Measurements from ENCODE around the gene EXOC3L2.
"Not testable (repeated sequence)": the region's sequence is repeated elsewhere in the genome, so short reads cannot be mapped to it uniquely, and the experiment has no call there.

Gene EXOC3L2

DNA sequence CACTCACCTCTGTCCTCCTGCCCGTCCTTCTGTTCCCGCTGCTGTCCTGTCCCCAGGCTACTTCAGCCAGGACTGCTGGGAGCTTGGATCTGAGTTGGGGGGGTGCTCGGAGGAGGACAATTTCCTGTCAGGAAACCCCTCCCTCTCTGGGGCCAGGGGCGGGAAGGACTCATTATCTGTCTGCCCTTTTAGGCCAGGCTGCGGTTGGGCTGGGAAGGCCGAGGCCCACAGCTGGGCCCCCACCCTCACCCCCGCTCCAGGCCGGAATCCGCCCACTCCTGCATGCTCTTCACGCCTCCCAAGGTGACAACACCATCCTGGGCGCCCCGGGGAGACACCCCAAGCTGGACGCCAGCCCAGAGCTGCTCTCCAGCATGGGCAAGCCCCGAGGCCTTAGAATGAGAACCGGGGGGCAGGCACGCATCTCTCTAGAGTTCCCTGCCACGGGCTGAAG, at the start of gene EXOC3L2:
EXOC3L2 (minus strand) TSS at position 74 of the 454 bp plus-strand sequence. CDS start 6,362 bp downstream, outside the sequence.
- no peak for DNase-seq

DNA sequence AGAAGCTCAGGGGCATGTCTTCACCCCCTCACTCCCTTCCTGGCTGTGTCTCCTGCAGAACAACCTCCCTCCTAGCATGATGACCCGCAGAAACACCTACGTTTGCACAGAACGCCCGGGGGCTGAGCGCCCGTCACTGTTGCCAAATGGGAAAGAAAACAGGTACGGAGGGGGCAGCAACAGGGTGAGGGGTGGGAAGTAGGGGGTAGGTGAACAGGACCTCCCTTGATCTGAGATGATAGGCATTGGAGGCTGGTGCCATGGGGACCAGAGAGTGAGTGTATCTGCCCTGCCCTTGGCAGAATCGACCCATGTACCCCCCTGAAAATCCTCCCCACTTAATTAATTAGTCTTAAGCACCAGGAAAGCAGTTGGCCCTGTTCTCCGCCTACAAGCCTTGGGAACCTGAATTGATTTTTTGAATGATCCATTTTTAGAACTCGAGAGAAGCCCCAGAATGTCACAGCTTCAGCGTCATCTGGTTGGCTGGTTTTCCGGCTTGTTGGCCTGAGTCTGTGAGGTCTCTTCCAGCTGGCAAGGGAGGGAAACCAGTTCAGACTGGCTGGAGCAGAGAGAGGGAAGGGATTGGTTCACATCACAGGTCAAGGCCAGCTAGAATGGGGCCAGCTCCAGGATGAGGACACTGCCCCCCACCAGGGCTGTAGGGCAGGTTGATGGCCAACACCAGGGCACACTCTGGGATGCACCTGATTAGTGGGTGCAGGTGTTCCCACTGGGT, 49.3 kb upstream of the EXOC3L2 start:
- DNase-seq: no peak

DNA sequence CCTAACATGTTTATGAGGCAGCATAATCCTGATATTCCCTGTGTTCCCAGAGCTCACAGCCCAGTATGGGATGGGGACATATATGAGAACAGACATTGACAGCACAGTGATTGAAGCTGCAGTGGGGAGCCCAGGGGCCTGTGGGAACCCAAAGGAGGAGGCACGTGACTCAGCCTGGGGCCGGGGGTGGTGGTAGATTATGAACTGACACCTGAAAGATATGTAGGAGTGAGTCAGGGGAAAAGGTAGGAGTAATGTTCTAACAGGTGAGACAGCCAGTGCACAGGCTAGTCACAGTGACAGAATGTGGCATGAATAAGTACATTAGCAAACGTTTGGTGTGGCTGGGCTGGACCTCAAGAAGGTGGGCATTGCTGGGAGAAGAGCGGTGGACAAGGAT, 48.5 kb upstream of the EXOC3L2 start:
- DNase-seq: peak; percentile 40

DNA sequence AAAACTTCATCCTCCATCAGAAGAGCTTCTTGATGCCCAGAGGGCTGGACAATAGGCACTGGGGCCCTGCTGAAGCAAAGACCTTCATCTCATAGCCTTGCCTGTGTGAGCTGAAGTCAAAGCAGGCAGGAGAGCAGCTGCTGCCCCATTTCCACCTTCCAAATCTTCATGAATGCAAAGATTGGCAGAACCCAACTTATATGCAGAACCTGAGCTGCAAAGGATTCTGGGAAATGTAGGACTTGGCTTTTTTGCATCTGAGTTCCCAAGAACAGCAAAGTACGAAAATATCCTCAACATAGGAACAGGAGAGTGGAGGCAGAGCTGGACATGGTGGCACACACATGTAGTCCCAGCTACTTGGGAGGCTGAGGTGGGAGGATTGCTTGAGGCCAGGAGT, 46.6 kb upstream of the EXOC3L2 start:
- no peak for DNase-seq

DNA sequence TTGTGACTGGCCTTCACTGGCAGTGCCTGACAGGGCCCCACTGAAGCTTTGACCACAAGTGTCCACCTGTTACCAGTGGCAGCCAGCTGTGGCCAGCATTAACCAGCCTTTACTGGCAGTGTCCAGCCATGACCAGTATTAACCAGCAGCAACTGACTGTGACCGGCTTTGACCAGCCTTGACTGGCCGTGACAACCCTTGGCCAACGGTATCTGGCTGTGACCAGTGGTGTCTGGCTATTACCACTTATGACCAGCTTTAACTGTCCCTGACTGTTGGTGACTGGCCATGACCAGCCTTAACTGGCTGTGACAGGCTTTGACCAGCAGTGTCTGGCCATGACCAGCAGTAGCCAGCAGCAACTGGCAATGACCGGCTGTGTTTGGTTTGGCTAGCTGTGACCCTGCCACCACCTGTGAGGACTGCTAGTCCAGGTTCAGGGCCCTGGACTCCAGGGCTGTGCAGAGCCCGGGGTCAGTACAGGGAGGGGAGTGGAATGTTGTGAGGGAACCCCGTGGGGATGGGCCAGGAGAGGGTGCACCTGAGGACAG, 45.2 kb upstream of the EXOC3L2 start:
- no peak for DNase-seq

DNA sequence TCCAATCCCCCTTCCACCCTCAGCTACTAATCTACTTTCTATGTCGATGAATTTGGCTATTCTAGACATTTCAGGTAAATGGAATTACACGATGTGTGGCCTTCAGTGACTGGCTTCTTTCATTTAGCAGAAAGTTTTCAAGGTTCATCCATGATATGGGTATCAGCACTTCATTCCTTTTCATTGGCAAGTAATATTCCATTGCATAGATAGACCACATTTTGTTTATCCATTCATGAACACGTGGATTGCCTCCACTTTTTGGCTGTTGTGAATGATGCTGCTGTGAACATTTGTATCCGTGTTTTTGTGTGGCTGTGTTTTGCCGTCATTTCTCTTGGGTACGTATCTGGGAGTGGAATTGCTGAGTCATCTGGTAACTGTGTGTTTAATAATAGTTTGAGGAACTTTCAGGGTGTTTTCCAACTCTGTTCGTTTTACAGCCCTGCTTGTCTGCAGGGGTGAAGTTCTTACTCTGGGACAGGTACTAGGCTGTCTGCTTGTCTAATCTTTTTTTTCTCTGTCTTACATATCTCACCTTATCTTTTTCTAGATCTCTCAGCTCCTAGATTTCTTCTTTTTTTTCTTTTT, 38.3 kb upstream of the EXOC3L2 start:
- DNase-seq: no peak

DNA sequence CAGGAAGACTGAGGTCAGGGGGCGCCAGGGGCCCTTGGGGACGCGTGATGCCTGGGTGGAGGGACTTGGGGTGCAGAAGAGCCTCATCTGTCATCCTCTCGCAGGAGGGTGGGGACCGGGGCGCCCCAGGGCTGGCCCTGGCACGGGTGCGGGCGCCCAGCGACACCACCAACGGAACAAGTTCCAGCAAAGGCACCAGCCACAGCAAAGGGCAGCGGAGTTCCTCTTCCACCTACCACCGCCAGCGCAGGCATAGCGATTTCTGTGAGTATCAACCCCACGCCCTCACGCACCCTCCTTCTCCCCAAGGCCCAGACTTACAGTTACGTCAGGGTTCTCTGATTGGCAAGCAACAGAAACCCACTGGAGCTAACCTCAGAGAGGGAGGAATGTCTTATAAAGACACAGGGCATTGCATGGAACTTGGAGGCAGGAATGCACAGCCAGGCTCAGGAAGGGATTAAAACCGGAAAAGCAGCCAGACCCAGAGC, 35.3 kb upstream of the EXOC3L2 start:
- DNase-seq: no peak

DNA sequence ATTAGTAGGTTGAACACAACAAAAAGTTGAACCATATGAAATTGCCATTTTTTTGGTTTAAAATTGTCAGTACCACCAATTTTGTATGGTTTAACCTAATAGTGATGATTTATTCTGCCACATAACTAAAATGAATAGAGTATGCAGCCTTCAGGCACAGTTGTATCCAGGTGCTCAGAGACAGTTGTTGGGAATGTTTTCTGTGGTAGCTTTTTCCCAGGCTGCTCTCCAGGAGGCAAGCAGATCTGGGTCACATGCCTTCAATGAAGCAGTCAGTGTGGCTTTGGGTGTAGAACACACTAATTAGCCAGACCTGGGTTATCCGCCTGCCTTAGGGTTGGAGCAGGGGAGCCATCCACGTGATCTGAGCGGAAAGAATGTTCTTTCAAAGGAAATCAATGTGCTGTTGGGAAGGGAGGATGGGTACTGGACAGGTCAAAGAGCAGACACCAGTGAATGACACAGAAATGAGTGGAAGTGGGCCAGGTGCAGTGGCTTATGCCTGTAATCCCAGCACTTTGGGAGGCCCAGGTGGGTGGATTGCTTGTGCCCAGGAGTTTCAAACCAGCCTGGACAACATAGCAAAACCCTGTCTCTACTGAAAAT, 34.5 kb upstream of the EXOC3L2 start:
- DNase-seq: no peak

DNA sequence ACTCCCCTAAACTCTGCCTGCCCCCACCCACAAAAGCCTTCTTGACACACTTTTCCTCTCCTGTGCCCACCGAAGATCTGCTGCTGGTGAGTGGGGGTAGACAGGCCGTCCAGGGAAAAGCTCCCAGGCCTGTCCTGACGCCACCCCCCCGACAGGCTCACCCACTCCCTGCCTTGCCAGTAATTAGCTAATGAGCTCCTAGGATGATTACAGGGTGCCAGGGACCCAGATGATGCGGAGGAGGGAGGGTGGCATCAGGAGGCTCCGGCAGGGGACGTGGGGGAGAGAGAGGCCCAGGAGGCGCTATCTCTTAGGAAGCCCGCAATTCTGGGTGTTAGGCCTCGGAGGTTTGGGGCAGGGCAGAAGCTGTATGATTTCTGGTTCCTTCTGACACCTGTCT, 32.9 kb upstream of the EXOC3L2 start:
- no peak for DNase-seq

DNA sequence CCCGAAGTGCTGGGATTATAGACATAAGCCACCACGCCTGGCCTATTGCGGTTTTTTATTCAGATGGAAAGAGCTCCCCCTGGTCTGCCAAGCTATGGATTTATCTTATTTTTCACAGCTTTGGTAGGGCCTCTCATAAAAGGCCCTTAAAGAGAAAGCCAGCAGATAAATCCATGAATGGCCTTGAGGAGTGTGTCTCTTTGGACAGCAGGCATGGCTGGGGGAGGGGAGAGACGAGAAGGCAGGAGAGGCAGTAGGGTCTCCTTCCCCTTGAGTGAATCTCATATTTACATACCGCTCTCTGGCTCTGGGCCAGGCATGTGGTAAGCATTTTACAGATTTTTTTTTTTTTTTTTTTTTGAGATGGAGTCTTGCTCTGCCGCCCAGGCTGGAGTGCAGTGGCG, 31.1 kb upstream of the EXOC3L2 start:
- no peak for DNase-seq

DNA sequence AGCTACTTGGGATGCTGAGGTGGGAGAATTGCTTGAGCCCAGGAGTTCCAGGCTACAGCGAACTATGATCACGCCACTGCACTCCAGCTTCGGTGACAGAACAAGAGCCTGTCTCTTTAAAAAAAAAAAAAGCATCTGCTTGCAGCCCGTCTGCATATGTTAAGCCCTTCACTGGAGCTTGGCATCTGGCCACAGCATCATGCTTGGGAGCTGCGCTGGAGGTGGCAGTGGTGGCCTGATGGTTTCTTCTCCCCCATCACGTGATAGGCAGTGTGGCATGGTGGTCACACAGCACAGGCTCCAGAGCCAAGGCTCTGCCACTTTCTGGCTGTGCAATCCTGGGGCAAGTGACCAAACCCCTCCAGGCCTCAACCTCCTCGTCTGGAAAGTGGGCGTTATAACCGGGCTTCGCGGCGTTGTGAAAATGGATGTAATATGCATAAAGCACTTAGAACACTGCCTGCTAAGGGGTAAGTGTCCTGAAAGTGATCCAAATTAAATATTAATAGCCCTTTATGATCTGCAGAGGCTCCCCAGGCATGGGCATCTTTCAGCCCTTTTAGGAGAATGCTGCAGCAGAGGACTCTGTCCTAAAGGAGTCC, 30.3 kb upstream of the EXOC3L2 start:
- no peak for DNase-seq

DNA sequence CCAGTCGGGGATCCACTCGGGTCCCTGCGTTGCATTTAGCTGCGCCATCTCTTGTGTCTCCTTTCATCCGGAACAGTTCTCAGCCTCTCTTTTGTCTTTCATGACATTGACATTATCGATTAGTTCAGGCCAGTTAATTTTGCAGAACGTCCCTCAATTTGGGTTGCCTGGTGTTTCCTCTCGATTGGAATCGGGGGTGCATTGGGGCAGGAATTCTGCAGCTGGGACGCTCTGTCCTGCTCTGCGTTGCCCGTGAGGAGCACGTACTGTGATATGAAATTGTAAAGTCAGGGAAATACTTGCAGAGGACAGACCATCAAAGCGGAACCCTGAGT, 28.3 kb upstream of the EXOC3L2 start:
- DNase-seq: no peak

DNA sequence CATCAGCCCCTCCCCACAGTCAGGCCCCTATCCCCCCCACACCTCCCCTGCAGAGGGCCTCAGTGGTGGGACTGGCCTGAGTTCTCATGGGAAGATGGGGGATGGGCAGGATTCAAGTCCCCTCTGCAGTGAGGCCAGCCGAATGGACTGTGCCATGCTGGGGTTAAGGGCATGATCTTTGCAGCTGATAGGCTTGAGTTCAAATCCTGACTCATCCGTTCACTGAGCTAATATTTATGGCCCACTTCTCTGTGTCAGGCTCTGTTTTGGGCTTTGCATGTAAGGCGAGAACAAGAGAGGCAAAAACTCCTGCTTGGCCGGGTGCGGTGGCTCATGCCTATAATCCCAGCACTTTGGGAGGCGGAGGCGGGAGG, 26.5 kb upstream of the EXOC3L2 start:
- DNase-seq: no peak

DNA sequence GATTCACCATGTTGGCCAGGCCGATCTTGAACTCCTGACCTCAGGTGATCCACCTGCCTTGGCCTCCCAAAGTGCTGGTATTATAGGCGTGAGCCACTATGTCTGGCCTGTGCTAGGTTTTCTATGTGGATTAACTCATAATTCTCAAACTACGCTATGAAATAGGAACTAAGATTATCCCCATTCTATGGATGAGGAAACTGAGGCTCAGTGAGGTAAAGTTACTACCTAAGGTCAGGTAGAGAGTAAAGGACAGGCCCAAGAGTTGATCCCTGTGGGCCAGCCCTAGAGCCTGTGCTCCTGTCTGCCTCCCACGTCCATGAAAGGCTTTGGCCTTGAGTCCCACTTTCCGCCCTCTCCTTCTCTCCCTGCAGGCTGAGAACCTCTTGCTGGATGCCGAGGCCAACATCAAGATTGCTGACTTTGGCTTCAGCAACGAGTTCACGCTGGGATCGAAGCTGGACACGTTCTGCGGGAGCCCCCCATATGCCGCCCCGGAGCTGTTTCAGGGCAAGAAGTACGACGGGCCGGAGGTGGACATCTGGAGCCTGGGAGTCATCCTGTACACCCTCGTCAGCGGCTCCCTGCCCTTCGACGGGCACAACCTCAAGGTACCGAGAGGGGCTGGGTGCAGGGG, 26.0 kb upstream of the EXOC3L2 start:
- DNase-seq: no peak

DNA sequence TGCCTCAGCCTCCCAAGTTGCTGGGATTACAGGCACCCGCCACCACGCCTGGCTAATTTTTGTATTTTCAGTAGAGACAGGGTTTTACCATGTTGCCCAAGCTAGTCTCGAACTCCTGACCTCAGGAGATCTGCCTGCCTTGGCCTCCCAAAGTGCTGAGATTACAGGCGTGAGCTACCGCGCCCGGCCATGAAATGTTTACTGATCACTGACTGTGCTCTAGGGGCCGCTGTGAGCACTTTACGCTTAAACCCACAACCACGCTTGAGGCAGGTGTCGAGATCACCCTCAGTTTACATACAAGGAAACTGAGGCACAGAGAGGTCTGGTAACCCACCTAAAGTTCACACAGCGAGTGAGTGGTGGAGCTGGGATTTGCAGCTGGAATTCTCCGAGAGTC, 24.7 kb upstream of the EXOC3L2 start:
- not testable (repeated sequence) for DNase-seq

DNA sequence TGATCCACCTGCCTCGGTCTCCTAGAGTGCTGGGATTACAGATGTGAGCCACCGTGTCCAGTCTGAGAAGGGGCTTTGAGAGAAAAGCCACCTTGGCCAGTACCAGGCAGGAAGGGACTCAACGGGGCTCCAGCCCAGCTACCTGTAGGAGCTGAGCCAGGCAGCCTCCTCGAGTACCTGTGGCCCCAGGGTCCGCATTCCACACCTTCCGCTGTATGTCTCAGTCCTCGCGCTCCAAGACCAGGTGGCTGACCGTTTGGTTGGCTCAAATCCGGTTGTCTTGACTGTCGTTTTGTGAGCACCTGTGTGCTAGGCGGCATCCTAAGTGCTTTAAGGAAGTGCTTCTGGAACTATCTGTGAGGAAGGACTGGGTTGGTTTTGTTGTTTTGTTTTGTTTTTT, 22.1 kb upstream of the EXOC3L2 start:
- no peak for DNase-seq

DNA sequence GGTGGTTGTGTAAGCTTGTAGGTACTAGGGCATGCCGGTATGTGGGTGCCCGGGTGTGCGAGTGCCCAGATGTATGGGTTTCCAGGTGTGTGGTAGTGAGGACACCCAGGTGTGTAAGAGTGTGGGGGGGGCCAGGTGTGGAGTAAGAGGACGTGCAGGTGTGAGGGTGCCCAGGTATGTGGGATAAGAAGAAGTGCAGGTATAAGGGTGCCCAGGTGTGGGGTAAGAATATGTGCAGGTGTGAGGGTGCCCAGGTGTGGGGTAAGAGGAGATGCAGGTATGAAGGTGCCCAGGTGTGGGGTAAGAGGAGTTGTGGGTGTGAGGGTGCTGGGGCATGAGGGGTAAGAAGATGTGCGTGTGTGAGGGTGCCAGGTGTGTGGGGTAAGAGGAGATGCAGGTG, 20.2 kb upstream of the EXOC3L2 start:
- DNase-seq: no peak

DNA sequence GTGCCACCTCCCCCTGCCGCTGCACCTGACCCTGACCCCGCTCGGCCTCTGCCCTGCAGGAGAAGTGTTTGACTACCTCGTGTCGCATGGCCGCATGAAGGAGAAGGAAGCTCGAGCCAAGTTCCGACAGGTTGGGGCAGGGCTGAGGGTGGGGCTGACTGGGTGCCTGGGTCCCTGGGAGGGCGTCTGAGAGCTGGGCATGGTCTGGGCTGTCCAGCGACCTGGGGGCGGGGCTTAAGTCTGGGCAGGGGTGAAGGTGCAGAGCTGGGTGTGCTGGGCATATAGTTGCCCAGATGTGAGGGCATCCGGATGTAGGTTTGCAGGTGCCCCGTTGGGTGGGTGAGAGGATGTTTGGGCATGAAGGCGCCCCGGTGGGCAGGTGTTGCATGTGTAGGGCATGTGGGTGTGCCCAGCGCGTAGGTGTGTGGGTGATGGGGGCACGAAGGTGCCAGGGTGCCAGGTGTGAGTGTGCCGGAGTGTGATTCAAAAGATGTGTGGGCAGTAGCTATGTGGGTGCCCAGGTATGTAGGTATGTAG, 19.6 kb upstream of the EXOC3L2 start:
- no peak for DNase-seq

DNA sequence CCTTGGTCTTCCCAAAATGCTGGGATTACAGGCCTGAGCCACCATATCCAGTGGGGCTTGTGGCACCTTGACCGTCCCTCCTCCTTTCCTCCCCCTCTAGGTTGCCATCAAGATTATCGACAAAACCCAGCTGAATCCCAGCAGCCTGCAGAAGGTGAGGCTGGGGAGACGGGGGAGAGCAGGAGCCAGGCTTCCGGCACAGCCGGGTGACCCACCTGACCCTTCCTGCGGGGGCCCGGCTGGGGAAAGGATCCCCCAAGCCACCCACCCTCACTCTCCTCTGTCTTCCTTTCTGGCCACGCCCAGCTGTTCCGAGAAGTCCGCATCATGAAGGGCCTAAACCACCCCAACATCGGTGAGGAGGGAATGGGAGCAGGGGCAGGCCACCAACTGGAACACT, 17.8 kb upstream of the EXOC3L2 start:
- DNase-seq: no peak

DNA sequence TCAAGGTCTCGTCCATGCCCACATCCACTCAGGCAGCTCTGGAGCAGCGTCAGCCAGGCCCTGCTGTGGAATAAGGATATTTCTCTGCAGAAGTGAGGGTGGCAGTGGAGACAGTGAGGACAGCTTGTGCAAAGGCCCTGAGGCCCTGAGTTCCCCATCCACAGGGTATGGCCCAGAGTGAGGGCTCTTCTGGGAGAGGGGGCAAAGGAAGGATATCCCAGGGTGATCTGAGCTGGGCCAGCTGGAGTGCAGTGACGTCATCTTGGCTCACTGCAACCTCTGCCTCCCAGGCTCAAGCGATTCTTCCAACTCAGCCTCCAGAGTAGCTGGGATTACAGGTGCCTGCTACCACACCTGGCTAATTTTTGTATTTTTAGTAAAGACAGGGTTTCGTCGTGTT, 17.4 kb upstream of the EXOC3L2 start:
- no peak for DNase-seq

DNA sequence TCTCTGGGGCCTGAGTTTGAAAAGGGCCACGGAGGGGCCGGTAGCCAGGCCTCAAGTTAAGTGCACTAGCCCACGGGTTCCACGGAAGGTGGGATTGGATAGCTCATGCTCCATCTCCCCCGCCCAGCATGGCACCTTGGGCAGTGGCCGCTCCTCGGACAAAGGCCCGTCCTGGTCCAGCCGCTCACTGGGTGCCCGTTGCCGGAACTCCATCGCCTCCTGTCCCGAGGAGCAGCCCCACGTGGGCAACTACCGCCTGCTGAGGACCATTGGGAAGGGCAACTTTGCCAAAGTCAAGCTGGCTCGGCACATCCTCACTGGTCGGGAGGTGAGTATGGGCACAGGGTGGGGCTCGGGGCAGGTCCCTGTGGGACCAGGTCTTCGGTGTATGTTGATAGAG, 13.7 kb upstream of the EXOC3L2 start:
- no peak for DNase-seq

DNA sequence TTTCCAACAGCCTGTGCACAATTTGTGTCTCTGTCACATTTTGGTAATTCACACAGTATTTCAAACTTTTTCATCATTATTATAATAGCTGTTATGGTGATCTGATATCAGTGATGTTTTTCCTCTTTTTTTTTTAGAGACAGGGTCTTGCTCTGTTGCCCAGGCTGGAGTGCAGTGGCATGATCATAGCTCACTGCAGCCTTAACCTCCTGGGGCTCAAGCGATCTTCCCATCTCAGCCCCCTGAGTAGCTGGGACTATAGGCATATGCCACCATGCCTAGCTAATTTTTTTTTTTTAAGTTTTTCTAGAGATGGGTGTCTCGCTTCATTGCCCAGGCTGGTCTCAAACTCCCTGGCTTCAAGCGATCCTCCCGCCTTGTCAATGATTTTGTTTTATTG, 11.6 kb upstream of the EXOC3L2 start:
- no peak for DNase-seq

DNA sequence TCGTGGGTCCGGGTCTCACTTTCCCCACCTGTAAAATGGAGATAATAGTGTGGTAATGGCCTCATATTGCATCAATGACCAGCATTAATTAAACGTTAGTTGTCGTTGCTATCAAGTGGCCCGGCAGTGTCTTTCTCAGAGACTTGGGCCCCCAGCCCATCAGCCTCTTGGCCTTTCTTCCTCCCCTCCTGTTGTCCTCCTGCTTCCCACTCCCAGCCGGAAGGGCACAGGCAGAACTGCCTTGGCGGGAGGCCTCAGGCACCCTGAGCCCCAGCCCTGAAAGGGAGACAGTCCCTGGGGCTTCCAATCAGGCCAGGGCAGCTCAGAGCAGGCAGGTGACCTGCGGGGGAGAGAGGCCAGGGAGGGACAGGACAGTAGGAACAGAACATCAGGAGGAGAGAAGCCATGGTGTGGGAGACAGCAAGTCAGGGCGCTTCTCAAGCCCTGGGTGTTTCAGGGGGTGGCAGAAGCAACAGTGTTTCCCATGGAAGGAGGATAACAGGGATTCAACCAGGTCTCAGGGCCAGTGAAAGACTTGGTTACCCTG, 10.5 kb upstream of the EXOC3L2 start:
- DNase-seq: no peak

Data from activated naive CD4-positive, alpha-beta T cell treated with anti-CD3 and anti-CD28 coated beads, Interleukin-2, amount 50 U/mL, for 16 hours (primary cell).